Measurements from ENCODE around the gene MOSPD3.

DNA sequence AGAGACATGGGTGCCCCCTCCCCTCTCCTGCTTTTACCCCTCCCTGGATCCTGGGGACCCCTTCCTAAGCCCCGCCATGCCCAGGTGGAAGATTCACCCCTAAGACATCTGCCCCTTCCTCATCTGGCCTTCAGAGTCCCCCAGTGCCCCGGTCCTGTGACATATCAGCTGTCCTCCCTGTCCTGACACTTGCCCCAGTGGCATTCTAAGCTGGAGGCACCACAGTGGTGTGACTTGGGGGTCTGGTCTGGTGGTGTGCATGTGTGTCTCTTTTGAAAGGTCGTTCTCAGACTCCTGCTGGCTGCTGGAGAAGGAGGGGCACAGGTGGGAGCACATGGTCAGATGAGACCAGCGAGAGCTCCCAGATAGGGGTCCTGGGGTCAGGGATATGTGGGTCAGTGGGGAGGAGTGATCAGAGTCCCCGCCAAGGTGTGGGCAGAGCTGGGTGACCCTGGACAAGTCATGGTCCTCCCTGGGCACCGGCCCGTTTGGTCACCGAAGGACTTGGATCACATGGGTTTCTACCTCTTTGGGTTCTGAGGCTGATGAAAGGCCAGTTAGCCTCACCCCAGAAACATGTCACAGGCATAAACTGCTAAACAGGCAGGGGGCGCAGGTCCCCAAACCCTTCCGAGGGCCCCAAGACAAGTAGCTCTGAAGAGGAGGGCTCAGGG lies 29.7 kb downstream of the MOSPD3 start:
- TF ChIP-seq EGR1 (IDR thresholded peaks at IDR 0.05) (no peak), FOXM1 (IDR thresholded peaks at IDR 0.05; ENCODE audit: borderline replicate concordance, low read depth) (no peak), TCF12 (IDR thresholded peaks at IDR 0.05; ENCODE audit: low read depth) (no peak), TAF1 (IDR thresholded peaks at IDR 0.05; ENCODE audit: low read depth) (no peak), RAD21 (IDR thresholded peaks at IDR 0.05; ENCODE audit: low read depth) (no peak), YY1 (IDR thresholded peaks at IDR 0.05; ENCODE audit: low read depth) (no peak), ZBTB7A (IDR thresholded peaks at IDR 0.05; ENCODE audit: low read depth) (no peak), EP300 (IDR thresholded peaks at IDR 0.05; ENCODE audit: borderline replicate concordance) (no peak), NFIC (IDR thresholded peaks at IDR 0.05) (no peak)
- TF ChIP-seq, protein P1, sequence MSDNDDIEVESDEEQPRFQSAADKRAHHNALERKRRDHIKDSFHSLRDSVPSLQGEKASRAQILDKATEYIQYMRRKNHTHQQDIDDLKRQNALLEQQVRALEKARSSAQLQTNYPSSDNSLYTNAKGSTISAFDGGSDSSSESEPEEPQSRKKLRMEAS (IDR thresholded peaks at IDR 0.05) = no peak
- TF ChIP-seq, protein P2, sequence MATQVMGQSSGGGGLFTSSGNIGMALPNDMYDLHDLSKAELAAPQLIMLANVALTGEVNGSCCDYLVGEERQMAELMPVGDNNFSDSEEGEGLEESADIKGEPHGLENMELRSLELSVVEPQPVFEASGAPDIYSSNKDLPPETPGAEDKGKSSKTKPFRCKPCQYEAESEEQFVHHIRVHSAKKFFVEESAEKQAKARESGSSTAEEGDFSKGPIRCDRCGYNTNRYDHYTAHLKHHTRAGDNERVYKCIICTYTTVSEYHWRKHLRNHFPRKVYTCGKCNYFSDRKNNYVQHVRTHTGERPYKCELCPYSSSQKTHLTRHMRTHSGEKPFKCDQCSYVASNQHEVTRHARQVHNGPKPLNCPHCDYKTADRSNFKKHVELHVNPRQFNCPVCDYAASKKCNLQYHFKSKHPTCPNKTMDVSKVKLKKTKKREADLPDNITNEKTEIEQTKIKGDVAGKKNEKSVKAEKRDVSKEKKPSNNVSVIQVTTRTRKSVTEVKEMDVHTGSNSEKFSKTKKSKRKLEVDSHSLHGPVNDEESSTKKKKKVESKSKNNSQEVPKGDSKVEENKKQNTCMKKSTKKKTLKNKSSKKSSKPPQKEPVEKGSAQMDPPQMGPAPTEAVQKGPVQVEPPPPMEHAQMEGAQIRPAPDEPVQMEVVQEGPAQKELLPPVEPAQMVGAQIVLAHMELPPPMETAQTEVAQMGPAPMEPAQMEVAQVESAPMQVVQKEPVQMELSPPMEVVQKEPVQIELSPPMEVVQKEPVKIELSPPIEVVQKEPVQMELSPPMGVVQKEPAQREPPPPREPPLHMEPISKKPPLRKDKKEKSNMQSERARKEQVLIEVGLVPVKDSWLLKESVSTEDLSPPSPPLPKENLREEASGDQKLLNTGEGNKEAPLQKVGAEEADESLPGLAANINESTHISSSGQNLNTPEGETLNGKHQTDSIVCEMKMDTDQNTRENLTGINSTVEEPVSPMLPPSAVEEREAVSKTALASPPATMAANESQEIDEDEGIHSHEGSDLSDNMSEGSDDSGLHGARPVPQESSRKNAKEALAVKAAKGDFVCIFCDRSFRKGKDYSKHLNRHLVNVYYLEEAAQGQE (IDR thresholded peaks at IDR 0.05; ENCODE audit: low read depth) = no peak
- TF ChIP-seq, protein P3, sequence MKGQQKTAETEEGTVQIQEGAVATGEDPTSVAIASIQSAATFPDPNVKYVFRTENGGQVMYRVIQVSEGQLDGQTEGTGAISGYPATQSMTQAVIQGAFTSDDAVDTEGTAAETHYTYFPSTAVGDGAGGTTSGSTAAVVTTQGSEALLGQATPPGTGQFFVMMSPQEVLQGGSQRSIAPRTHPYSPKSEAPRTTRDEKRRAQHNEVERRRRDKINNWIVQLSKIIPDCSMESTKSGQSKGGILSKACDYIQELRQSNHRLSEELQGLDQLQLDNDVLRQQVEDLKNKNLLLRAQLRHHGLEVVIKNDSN (IDR thresholded peaks at IDR 0.05) = no peak
